Activated T-helper 17 cell treated with anti-CD3 and anti-CD28 coated beads, Interleukin-2, amount 50 U/mL, for 72 hours (primary cell): Measurements from ENCODE around the gene INHBA. TPM values are rescaled to one million over a fixed set of nuclear protein-coding genes. Genes with fewer than 3 reads are reported as not detected.

Experiments
- ATAC-seq: fragments of 150-1000 bp; cut with Tn5 transposase; replicated peaks from 2 replicates; pipeline ENCODE4 v1.10.0; 2021; ENCODE audit warnings: mild to moderate bottlenecking, moderate library complexity
- H3K27ac Mint-ChIP-seq: one replicate; pipeline ENCODE4 v1.8.0; 2022; ENCODE audit warnings: mixed read lengths
- H3K27me3 Mint-ChIP-seq: one replicate; pipeline ENCODE4 v1.8.0; 2022; ENCODE audit warnings: mixed read lengths
- H3K36me3 Mint-ChIP-seq: one replicate; pipeline ENCODE4 v1.8.0; 2022; ENCODE audit warnings: low read depth, mild to moderate bottlenecking, mixed read lengths
- H3K4me1 Mint-ChIP-seq: one replicate; pipeline ENCODE4 v1.8.0; 2022; ENCODE audit warnings: mixed read lengths
- H3K4me3 Mint-ChIP-seq: one replicate; pipeline ENCODE4 v1.8.0; 2022; ENCODE audit warnings: mild to moderate bottlenecking, mixed read lengths
- H3K9me3 Mint-ChIP-seq: one replicate; pipeline ENCODE4 v1.8.0; 2022; ENCODE audit warnings: mixed read lengths
- total RNA-seq, 2 donors: library from RNA; stranded (reverse); gene quantifications; one replicate each; pipeline ENCODE4 v1.2.3, GENCODE V29; 2022

Gene INHBA
- total RNA-seq, 2 donors from 2014 or later: not detected

DNA sequence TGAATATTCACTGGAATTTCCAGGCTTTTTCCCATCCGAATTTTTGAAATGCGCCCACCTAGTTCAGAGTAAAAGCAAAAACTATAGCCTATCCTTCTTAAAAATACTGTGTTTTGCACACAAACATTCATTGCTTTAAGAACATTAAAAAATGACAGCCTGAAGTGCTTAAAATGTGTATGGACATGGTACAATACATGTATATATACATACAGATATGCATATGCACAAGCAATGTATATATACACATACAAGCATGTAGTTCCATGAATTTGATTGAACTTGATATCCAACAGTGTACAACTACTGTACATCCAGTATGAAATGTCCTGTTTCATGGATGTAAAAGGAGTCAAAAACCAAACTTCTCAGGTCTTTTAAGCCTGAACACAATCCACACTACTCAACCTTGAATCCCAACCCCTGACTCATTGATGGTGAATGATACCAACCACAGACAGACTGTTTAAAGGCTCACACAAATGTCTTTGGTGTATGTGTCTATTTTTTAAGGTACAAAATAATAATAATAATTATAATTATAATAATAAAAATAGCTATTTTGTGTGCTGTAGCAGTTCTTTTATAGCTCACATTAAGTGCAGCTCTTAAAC lies 14.8 kb downstream of the INHBA start:
- H3K4me3 Mint-ChIP-seq: no peak overlapping the region
- no peaks in the 10 kb centered on the region for H3K36me3 Mint-ChIP-seq
- H3K27ac Mint-ChIP-seq: no peak overlapping the region

DNA sequence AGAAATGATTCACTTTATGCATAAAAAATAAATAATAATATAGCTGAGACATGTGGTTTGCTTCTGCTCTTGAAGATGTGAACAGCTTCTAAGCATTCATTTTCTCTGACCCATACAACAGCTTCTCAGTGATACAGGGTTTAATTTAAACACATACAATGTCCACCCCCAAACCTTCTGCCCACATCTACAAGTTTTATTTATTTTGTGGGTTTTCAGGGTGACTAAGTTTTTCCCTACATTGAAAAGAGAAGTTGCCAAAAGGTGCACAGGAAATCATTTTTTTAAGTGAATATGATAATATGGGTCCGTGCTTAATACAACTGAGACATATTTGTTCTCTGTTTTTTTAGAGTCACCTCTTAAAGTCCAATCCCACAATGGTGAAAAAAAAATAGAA lies 17.2 kb downstream of the INHBA start:
- ATAC-seq: no peak
- H3K9me3 Mint-ChIP-seq: no peaks in the 10 kb centered on the region
- no peak overlapping the region for H3K27ac Mint-ChIP-seq
- H3K36me3 Mint-ChIP-seq: no peaks in the 10 kb centered on the region
- H3K4me1 Mint-ChIP-seq: no peaks in the 10 kb centered on the region
- no peaks in the 10 kb centered on the region for H3K27me3 Mint-ChIP-seq
- H3K4me3 Mint-ChIP-seq: no peak overlapping the region

More for the DNA sequence above, 14.8 kb downstream of the INHBA start:
- no peaks in the 10 kb centered on the region for H3K9me3 Mint-ChIP-seq
- H3K27me3 Mint-ChIP-seq: no peaks in the 10 kb centered on the region
- no peak for ATAC-seq
- H3K4me1 Mint-ChIP-seq: no peaks in the 10 kb centered on the region

DNA sequence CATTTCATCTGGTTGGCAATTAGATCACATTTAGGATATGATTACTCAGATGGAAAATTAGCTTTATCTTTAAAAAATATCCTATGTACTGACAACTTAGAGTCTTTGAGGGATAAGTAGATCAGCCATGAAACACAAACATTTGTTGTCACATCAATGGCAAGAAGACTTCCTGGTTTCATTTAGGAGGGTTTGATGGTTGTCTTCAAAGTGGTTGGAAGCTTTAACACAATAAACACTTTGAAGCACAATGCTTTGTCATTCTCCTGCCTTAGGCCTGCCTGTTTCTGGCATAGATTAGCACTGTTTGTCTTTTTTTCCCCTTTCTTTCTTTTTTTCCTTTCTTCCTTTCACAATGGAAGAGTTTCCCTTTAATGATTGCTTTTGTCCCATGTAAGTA lies 20.5 kb downstream of the INHBA start:
- no peaks in the 10 kb centered on the region for H3K9me3 Mint-ChIP-seq
- H3K27me3 Mint-ChIP-seq: no peaks in the 10 kb centered on the region
- no peak overlapping the region for H3K27ac Mint-ChIP-seq
- ATAC-seq: no peak
- no peaks in the 10 kb centered on the region for H3K4me1 Mint-ChIP-seq
- no peak overlapping the region for H3K4me3 Mint-ChIP-seq
- H3K36me3 Mint-ChIP-seq: no peaks in the 10 kb centered on the region

DNA sequence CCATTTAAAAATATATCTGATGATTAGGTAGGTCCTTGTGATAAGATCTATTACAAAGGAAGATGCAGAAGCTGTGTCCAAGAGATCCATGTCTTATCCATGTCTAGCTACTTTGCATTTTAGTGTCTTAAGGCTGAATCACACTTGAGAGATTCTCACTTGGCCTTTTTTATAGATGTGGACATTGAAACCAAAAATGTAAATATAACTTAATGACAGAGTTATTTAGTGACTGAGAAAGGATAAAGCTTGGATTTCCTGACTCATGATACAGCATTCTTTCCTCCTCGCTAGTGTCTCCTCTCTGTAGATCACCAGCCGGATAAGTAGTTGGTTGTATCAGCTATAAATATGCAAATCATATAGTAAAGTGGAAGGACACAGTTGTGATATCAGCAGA lies 23.3 kb downstream of the INHBA start:
- H3K36me3 Mint-ChIP-seq: no peaks in the 10 kb centered on the region
- no peaks in the 10 kb centered on the region for H3K27me3 Mint-ChIP-seq
- no peak overlapping the region for H3K27ac Mint-ChIP-seq
- H3K4me1 Mint-ChIP-seq: no peaks in the 10 kb centered on the region
- H3K4me3 Mint-ChIP-seq: no peak overlapping the region
- H3K9me3 Mint-ChIP-seq: no peaks in the 10 kb centered on the region
- ATAC-seq: no peak

DNA sequence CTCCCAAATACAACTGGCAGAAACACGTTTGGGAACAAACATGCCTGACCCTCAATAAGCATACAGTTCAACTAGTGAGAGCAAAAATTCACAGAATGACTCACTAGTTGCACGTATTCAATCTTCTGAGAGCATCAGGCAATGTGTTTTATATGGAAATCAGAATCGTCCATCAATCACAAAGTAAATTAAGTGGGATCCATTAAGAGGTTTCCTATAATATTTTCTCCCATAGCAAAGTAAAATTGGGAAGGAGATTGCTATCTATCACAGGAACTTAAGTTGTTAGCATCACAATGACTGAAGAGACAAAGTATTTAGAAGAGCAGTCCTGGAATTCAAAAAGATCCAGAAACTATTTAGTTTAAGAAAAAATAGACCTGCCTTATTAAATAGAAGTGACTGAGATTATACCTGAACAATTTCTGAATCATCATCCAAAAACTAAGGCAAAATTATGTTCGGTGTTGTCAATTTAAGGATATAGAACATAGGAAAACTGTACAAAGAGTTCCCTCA lies 28.3 kb downstream of the INHBA start:
- H3K9me3 Mint-ChIP-seq: no peaks in the 10 kb centered on the region
- no peak for ATAC-seq
- H3K36me3 Mint-ChIP-seq: no peaks in the 10 kb centered on the region
- no peak overlapping the region for H3K27ac Mint-ChIP-seq
- H3K4me3 Mint-ChIP-seq: no peak overlapping the region
- no peaks in the 10 kb centered on the region for H3K27me3 Mint-ChIP-seq
- no peaks in the 10 kb centered on the region for H3K4me1 Mint-ChIP-seq

DNA sequence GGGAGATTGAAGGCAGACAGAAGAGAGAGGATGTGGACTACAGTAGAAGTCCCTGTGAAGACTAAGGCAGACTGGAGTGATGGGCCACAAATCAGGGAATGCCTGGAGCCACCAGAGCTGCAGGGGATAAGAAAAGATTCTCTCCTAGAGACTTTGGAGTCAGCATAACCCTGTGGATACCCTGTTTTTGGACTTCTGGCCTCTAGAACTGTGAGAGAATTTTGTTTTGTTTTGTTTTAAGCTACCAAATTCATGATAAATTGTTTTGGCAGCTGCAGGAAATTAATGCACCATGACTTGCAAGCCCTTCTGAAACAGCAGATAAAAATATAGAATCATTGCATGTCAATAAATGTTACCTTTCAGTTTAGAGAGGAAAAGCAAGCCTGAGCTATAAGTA lies 41.3 kb downstream of the INHBA start:
- Mint-ChIP-seq H3K36me3 (no peaks in the 10 kb centered on the region), H3K9me3 (peaks cover 13% of the 10 kb centered on the region), H3K4me3 (no peak overlapping the region), H3K4me1 (no peaks in the 10 kb centered on the region), H3K27ac (no peak overlapping the region), H3K27me3 (no peaks in the 10 kb centered on the region)
- no peak for ATAC-seq

DNA sequence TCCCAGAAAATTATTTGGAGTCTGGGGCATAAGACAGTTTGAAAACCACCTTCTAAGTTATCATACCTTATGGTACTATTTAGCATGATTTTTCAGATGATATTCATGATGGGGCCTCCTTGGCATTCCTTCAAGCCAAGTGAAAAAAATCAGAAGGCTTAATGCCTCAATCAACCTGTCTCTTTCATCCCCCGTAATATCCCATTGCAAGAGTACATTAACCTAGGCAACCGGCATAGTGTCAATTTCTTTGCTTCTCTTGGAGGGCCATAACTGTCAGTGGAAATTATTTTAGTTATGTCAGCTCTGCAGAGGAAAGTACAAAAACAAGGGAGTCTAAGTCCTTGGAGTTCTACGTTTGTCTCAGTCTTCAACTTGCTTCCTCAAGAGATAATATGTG lies 43.4 kb downstream of the INHBA start:
- H3K9me3 Mint-ChIP-seq: peaks cover 9% of the 10 kb centered on the region
- no peaks in the 10 kb centered on the region for H3K27me3 Mint-ChIP-seq
- H3K4me3 Mint-ChIP-seq: no peak overlapping the region
- H3K27ac Mint-ChIP-seq: no peak overlapping the region
- no peaks in the 10 kb centered on the region for H3K36me3 Mint-ChIP-seq
- no peak for ATAC-seq
- H3K4me1 Mint-ChIP-seq: no peaks in the 10 kb centered on the region

DNA sequence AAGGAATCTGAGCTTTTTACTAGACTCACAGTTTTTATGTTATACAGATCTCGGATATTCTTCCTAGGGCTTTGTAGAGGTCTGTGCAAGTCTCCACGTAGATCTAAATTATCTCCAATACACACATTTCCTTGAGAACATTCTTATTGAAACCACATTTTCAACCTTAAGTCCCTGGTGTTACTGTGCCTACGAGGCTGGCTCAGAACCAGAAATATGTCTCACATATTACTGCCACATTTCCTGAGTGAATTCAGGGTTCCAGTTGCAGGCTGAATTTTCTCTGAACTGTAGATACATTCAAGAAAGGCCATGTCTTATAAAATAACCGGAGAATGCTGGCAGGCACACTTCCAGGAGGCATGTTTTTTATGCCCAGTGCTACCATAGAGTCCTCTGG lies 46.5 kb downstream of the INHBA start:
- H3K27me3 Mint-ChIP-seq: no peaks in the 10 kb centered on the region
- no peaks in the 10 kb centered on the region for H3K36me3 Mint-ChIP-seq
- no peak overlapping the region for H3K27ac Mint-ChIP-seq
- H3K9me3 Mint-ChIP-seq: peaks cover 3% of the 10 kb centered on the region
- H3K4me1 Mint-ChIP-seq: no peaks in the 10 kb centered on the region
- H3K4me3 Mint-ChIP-seq: no peak overlapping the region
- ATAC-seq: no peak

DNA sequence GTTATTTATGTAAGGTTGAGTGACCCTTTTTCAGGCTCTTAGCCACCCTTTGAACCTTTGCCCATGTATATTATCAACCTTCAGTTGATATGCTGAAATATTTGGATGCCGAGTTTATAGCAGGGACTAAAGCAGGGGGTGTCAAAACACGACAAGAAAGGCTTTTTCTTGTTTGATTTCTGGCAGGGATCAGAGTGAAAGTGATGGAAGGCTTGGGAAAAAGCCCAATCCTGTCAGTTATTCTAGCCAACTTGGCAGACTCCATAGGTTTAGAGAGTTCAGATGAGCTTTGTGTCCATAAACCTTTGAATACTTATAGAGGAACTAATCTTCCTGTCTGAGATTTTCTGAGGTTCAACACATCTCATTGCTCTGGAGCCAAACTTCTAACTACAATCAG lies 47.5 kb downstream of the INHBA start:
- Mint-ChIP-seq H3K4me1 (no peaks in the 10 kb centered on the region), H3K4me3 (no peak overlapping the region), H3K27ac (no peak overlapping the region), H3K9me3 (peaks cover 3% of the 10 kb centered on the region), H3K27me3 (no peaks in the 10 kb centered on the region), H3K36me3 (no peaks in the 10 kb centered on the region)
- no peak for ATAC-seq

DNA sequence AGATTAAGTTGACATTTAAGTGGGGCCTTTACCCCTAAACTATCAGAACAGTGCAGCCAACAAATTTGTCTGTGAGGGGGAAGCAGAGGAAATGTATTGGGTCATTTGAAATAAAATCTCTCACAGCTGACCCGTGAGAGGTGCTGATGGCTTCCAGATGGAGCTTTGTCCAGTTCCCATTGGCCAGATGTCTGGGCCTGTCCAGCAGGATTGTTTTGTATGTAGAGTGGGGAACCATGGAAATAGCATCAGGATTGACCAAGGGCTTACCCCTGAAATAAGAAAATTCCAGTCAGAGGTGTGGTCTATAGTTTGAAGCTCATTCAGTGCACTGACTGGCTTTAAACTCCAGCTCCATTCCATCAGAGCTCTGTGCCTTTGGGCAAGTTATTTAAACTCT lies 50.6 kb downstream of the INHBA start:
- Mint-ChIP-seq H3K36me3 (no peaks in the 10 kb centered on the region), H3K9me3 (no peaks in the 10 kb centered on the region), H3K4me1 (no peaks in the 10 kb centered on the region), H3K27ac (no peak overlapping the region), H3K4me3 (no peak overlapping the region), H3K27me3 (no peaks in the 10 kb centered on the region)
- ATAC-seq: no peak

DNA sequence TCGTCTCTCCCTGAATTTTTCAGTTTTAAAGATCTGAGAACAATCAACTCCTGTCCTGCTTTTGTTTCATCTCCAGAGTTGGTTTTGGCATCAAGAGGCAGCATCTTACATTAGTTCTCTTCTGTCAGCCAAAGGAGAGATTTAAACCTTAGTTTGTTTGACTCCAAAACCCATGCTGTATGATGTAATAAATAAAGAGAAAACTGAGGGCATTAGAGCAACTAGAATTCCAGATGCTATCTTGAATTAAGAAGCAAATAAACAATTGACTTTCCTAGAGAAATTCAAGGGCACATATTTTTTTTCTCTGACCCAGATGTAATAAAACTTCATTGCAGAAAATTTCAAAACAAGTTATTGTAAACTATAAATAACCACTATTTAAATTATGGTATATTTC lies 54.4 kb downstream of the INHBA start:
- H3K27me3 Mint-ChIP-seq: no peaks in the 10 kb centered on the region
- no peaks in the 10 kb centered on the region for H3K4me1 Mint-ChIP-seq
- no peak for ATAC-seq
- no peak overlapping the region for H3K4me3 Mint-ChIP-seq
- H3K36me3 Mint-ChIP-seq: no peaks in the 10 kb centered on the region
- no peak overlapping the region for H3K27ac Mint-ChIP-seq
- no peaks in the 10 kb centered on the region for H3K9me3 Mint-ChIP-seq

DNA sequence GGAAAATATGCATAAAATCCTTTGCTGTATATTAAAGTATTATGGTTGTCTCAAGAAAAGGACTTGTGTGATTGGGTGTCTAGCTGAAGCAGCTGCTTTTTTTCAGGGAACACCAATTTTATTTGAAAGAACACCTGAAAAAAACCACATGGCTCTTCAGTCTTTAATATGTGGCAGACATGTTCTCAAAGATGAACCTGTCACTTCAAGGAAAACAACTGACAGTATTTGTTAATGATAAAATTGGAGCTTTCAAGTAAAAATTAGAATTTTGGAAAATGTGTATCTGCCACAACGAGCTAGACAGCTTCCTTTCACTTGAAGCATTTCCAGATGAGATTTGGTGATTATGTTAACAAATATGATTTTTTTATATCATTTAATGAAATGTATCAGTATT lies 59.3 kb downstream of the INHBA start:
- Mint-ChIP-seq H3K36me3 (no peaks in the 10 kb centered on the region), H3K27ac (no peak overlapping the region), H3K27me3 (no peaks in the 10 kb centered on the region), H3K9me3 (no peaks in the 10 kb centered on the region), H3K4me1 (no peaks in the 10 kb centered on the region), H3K4me3 (no peak overlapping the region)
- ATAC-seq: no peak

DNA sequence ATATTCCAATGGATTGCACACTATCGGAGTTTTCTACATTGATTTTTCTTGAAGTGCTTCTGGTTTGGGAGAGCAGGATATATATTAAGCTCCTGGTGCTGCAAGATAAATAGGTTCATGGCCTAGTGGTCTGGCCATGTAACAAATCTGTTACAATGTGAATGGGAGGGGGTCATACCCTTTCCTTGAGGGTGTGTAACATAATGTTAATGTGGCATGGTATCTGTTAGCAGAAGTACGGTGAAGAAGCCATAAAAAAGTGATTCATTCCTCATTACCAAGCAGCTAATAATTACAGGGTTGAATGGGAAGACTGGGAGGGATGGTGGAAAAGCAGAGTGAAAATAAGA lies 61.2 kb downstream of the INHBA start:
- Mint-ChIP-seq H3K36me3 (no peaks in the 10 kb centered on the region), H3K27me3 (no peaks in the 10 kb centered on the region), H3K27ac (no peak overlapping the region), H3K4me3 (no peak overlapping the region), H3K4me1 (no peaks in the 10 kb centered on the region), H3K9me3 (no peaks in the 10 kb centered on the region)
- no peak for ATAC-seq

DNA sequence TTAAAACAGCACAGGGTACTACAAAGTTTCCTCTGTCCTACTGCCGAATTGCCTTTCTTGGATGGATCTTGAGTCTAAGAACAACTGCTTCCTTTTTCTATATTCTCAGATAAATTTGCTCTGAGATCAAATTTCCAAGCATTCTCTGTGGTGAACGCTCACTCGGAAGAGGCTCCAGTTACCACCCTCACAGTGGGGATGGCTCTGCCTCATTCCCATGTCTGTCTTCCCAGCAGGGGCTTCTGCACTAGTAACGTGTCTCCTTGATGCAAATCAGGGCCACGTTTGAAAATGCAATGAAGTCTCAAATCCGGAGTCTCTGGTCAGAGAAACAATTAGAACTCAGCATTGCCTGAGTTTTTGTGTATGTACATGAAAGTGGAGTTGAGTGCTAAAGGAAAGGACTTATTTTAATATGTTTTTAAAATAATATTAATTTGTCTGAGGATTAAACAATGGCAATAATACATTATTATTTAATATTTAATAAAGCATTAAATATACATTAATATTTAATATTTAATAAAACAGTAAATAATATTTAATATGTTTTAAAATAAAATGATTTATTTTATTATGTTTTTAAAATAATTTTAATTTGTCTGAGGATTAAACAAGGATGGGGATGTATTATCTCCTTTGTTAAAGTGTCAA lies 61.8 kb downstream of the INHBA start:
- Mint-ChIP-seq H3K4me3 (no peak overlapping the region), H3K36me3 (no peaks in the 10 kb centered on the region), H3K27ac (no peak overlapping the region), H3K9me3 (no peaks in the 10 kb centered on the region), H3K27me3 (no peaks in the 10 kb centered on the region), H3K4me1 (no peaks in the 10 kb centered on the region)
- no peak for ATAC-seq

DNA sequence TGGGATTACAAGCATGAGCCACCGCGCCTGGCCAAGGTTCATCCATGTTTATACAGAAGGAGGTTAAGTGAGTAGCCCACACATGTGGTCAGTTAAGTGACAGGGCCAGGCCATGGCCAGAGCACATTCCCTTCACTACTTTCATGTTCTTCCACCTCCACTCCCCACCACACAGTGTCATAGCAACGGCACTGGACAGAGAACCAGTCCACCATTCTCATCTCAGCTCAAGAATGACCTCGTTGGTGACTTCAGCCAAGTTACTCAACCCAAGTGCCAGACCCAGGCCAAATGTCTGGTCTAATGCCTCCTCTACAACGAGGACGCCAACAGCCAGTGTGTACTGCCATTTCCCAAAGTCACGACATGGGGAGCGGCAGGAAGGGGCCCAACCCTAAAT lies 62.4 kb downstream of the INHBA start:
- Mint-ChIP-seq H3K9me3 (no peaks in the 10 kb centered on the region), H3K27me3 (no peaks in the 10 kb centered on the region), H3K4me3 (no peak overlapping the region), H3K27ac (no peak overlapping the region), H3K4me1 (no peaks in the 10 kb centered on the region), H3K36me3 (no peaks in the 10 kb centered on the region)
- ATAC-seq: no peak

DNA sequence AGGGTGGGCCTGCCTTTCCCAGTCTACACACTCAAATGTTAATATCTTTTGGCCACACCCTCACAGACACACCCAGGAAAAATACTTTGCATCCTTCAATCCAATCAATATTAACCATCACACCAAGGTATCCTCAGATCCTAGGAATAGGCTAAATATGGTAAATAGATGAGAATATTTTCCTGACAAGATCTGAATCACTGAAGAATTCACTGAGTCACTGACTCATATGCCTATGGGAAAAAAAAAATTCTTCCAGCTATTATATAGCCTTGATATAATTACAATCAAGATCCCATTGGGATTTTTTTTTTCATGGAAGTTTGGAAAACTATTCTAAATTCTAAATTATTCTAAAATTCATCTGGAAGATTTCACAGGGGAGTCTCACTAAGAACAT lies 65.8 kb downstream of the INHBA start:
- Mint-ChIP-seq H3K36me3 (no peaks in the 10 kb centered on the region), H3K9me3 (no peaks in the 10 kb centered on the region), H3K27me3 (no peaks in the 10 kb centered on the region), H3K4me3 (no peak overlapping the region), H3K4me1 (no peaks in the 10 kb centered on the region), H3K27ac (no peak overlapping the region)
- ATAC-seq: no peak
